DND-41 (cell line): Measurements from ENCODE around the gene DND1.

Experiments
- ATAC-seq: fragments of 200-7000 bp; cut with Tn5 transposase; 3 replicates; pipeline ENCODE4 v1.9.1; 2021; ENCODE audit warnings: low read depth; ENCODE audit not compliant: insufficient read depth
- DNase-seq: peaks from one replicate; pipeline ENCODE4 v3.0.0-alpha.2; 2020
- H2AFZ ChIP-seq: 2 replicates; pipeline ENCODE4 v1.6.0; 2012; ENCODE audit warnings: low read depth, low read length
- H3K27ac ChIP-seq: 2 replicates; pipeline ENCODE4 v1.5.1; 2012; ENCODE audit warnings: low read length, inconsistent platforms
- H3K27me3 ChIP-seq: fragments of 200-600 bp; sonication (generic); 2 replicates; pipeline ENCODE4 v1.6.0; 2012; ENCODE audit warnings: low read length, mild to moderate bottlenecking, inconsistent platforms; ENCODE audit not compliant: insufficient read depth, poor library complexity
- H3K36me3 ChIP-seq: 2 replicates; pipeline ENCODE4 v1.5.1; 2012; ENCODE audit warnings: low read length, inconsistent platforms; ENCODE audit not compliant: insufficient read depth
- H3K4me1 ChIP-seq: 2 replicates; pipeline ENCODE4 v1.5.1; 2012; ENCODE audit warnings: mild to moderate bottlenecking, low read length; ENCODE audit not compliant: insufficient read depth
- H3K4me2 ChIP-seq: 2 replicates; pipeline ENCODE4 v1.6.0; 2012; ENCODE audit warnings: mild to moderate bottlenecking, moderate library complexity, low read length, inconsistent platforms; ENCODE audit not compliant: insufficient read depth
- H3K4me3 ChIP-seq, 2 experiments: fragments of 200-600 bp in 1 of 2; shearing (Covaris generic) in 1 of 2; 2 replicates each; pipeline ENCODE4 v1.5.1; 2012 to 2016; ENCODE audit warnings: inconsistent platforms in 2 of 2, low read length in 2 of 2, mild to moderate bottlenecking in 2 of 2, low read depth in 1 of 2, moderate library complexity in 1 of 2
- H3K79me2 ChIP-seq: 2 replicates; pipeline ENCODE4 v1.6.0; 2012; ENCODE audit warnings: low read length, inconsistent platforms; ENCODE audit not compliant: insufficient read depth
- H3K9ac ChIP-seq: 2 replicates; pipeline ENCODE4 v1.6.0; 2012; ENCODE audit warnings: low read depth, mild to moderate bottlenecking, inconsistent platforms, low read length, moderate library complexity
- H3K9me3 ChIP-seq: 2 replicates; pipeline ENCODE4 v1.5.1; 2012; ENCODE audit warnings: low read length, moderate library complexity, mild to moderate bottlenecking, inconsistent platforms; ENCODE audit not compliant: insufficient read depth, severe bottlenecking
- H4K20me1 ChIP-seq: 2 replicates; pipeline ENCODE4 v1.6.0; 2012; ENCODE audit warnings: low read length; ENCODE audit not compliant: insufficient read depth
- CTCF ChIP-seq: IDR thresholded peaks from 2 replicates; pipeline ENCODE4 v1.5.1; 2012; ENCODE audit warnings: borderline replicate concordance, low read length, moderate library complexity, mild to moderate bottlenecking; ENCODE audit not compliant: poor library complexity, severe bottlenecking; ENCODE audit errors: extremely low read depth
- EZH2 ChIP-seq: IDR thresholded peaks from 3 replicates; pipeline ENCODE4 v1.6.1; 2012; ENCODE audit warnings: borderline replicate concordance, low read depth, mild to moderate bottlenecking, moderate library complexity, low read length, inconsistent platforms; ENCODE audit not compliant: severe bottlenecking

DND1 gene

GRCh38 chr5:140647042-140647419 is 26.3 kb downstream of the DND1 start:
- Histone ChIP-seq H3K27me3 (no peaks in the 10 kb centered on the region), H3K4me3 (peak overlapping the region; percentile 91 to 98), H3K4me1 (peaks cover 55% of the 10 kb centered on the region), H3K4me2 (peak overlapping the region; percentile 94), H3K36me3 (peaks cover 69% of the 10 kb centered on the region), H3K79me2 (peaks cover 66% of the 10 kb centered on the region), H3K9me3 (no peaks in the 10 kb centered on the region), H3K27ac (peak overlapping the region; percentile 93), H2AFZ (peak overlapping the region; percentile 94), H4K20me1 (peaks cover 7% of the 10 kb centered on the region; the same call in 1 of the 2 replicates), H3K9ac (peak overlapping the region; percentile 89)
- ATAC-seq (peak; percentile 41), DNase-seq (no peak)
- TF ChIP-seq CTCF: no peak
- TF ChIP-seq EZH2: no peak

DNA sequence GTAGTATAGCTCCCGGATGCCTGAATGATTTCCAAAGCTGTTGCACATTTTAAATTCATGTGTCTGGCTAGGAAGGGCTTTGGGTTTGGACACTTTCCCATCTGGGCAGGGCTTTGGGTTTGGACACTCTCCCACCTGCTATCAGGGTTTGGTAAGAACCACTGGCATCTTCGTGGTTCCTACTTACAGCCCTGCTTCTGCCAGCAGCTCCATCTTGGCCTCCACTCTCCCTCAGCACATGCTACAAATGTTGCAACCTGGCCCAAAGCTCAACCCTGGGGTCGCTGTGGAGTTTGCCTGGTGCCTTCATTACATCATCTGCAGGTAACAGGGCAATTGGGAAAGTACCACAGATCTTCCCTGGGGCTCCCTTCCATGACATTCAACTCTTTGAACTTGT is 30.7 kb downstream of the DND1 start:
- Histone ChIP-seq H3K27me3 (no peaks in the 10 kb centered on the region), H3K4me3 (no peak overlapping the region), H3K4me2 (no peak overlapping the region), H2AFZ (no peak overlapping the region), H3K36me3 (peaks cover 52% of the 10 kb centered on the region), H3K9ac (no peak overlapping the region), H3K4me1 (peaks cover 67% of the 10 kb centered on the region), H3K9me3 (no peaks in the 10 kb centered on the region), H3K27ac (no peak overlapping the region), H4K20me1 (peaks cover 7% of the 10 kb centered on the region; the same call in 1 of the 2 replicates), H3K79me2 (peaks cover 65% of the 10 kb centered on the region)
- no peak for DNase-seq
- no peak for ATAC-seq
- TF ChIP-seq EZH2: no peak
- no peak for TF ChIP-seq CTCF

GRCh38 chr5:140641716-140642115 is 31.7 kb downstream of the DND1 start:
- Histone ChIP-seq H3K9me3 (no peaks in the 10 kb centered on the region), H3K9ac (no peak overlapping the region), H2AFZ (no peak overlapping the region), H3K79me2 (peaks cover 56% of the 10 kb centered on the region), H3K27ac (no peak overlapping the region), H3K36me3 (peaks cover 46% of the 10 kb centered on the region), H4K20me1 (peaks cover 5% of the 10 kb centered on the region; the same call in 1 of the 2 replicates), H3K4me2 (peak overlapping the region; percentile 88; the same call in 1 of the 2 replicates), H3K27me3 (no peaks in the 10 kb centered on the region), H3K4me3 (no peak overlapping the region), H3K4me1 (peaks cover 65% of the 10 kb centered on the region)
- ATAC-seq (no peak), DNase-seq (no peak)
- TF ChIP-seq EZH2 (no peak), CTCF (no peak)
